ENCODE measurements around the gene PLAC8. TPM values are rescaled to one million over a fixed set of nuclear protein-coding genes. Genes with fewer than 3 reads are reported as not detected.
"Not testable (repeated sequence)": the region's sequence is repeated elsewhere in the genome, so short reads cannot be mapped to it uniquely, and the experiment has no call there.

The PLAC8 gene
- total RNA-seq, 1 donor from 2014 or later = 17.5 TPM

DNA sequence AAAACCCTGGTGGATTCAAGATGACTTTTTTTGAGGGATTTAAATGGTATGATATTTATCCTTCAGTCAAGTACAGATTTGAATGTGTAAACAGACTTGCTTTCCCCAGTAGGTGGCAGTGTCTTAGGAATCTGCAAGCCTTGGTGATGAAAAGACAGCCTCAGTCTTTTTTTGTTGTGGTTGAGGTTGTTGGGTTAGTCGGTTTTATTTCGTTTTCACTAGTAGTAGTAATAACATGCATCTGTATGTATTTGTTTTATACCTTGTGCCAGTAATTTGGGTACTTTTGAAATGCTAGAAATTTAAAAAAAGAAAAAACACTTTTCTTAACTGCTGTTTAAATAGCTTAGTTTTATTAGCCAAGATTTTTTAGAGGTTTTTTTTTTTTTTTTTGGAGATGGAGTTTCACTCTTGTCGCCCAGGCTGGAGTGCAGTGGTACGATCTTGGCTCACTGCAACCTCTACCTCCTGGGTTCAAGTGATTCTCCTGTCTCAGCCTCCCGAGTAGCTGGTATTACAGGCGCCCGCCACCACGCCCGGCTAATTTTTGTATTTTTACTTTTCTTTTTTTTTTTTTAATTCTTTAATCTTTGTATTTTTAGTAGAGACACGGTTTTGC, 40.3 kb downstream of the PLAC8 start:
- DNase-seq (ENCODE audit: low read depth) = peak; percentile 84

DNA sequence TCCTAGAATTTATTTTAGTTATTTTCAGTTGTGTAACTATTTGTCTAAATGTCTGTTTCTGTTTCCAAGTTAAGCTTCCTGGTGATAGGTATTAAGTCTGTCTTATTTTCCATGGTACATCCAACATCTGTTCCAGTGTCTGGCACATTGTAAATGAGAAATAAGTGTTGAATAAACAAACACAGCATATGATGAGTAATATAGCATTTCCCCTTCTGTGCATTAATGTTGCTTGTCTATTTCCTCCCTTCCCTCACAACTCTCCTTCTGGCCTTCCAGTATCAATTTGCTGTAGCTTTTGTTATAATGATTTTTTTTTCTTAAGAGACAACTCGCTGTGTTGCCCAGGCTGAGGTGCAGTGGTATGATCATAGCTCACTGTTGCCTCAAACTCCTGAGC, 43.4 kb downstream of the PLAC8 start:
- DNase-seq (ENCODE audit: low read depth) = no peak

DNA sequence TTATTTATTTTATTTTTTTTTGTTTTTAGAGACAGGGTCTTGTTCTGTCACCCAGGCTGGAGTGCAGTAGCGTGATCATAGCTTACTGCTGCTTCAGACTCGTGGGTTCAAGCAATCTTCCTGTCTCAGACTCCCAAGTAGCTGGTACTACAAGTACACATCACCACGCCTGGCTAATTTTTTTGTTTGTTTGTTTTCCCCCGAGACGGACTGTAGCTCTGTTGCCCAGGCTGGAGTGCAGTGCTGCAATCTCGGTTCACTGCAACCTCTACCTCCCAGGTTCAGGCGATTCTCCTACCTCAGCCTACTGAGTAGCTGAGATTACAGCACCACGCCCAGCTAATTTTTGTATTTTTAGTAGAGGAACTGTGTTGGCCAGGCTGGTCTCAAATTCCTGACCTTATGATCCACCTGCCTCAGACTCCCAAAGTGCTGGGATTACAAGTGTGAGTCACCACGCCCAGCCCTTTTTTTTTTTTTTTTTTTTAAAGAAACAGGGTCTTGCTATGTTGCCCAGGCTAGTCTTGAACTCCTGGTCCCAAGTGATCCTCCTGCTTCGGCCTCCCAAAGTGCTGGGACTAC, 47.4 kb downstream of the PLAC8 start:
- DNase-seq (ENCODE audit: low read depth) = no peak

DNA sequence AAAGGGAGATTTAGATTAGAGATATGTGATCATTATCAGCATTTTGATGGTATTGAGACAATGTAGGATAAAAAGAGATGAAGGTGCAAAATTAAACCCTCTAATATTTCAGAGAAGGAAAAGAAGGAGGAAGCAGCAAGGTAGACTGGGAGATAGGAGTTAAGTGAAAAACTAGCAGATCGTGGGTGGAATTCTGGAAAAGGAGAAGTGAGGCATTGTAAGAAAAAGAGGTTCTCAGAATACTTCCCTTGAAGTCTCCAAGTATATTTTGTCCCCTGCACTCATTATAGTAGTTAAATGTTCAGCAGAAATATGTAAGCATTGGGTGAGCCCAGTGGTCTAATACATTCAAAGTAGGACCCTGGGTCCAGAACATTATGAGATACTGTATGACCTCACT, 49.3 kb downstream of the PLAC8 start:
- no peak for DNase-seq (ENCODE audit: low read depth)

DNA sequence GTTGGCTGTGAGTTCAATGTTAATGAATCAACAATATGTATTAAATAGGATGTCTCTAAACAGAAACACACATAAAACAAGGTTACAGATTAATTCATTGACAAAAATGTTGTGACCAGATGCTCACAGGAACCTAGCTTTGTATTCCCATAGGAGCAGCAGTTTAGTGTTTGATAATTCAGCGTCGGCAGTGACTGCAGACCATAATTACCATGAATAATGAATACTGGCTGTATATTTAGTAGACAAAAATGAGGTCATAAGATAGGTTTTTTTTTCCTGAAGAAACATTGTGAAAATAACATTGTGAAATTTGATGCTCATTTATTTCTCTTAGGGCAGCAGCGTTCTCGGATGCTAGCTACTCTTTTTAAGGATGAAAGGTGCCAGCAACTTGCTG, 51.8 kb downstream of the PLAC8 start:
- DNase-seq (ENCODE audit: low read depth) = no peak

DNA sequence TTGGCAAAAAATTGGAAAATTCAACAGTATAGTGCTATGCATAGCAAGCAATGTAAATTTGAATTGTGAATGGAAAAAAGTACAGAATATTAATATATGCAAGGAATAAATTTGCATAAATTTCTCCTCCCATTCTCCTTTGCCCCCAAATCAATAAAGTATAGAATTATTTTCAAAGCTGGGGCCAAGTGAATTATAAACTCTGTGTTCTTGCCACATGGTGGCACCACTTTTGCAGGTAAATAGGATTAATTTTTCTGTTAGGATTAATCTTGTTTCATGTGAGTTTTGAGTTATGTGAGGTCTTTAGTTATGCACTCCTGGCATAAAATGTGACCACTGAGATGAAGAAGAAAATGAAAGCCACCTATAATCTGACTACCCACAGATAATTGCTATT, 59.6 kb downstream of the PLAC8 start:
- DNase-seq (ENCODE audit: low read depth) = no peak

DNA sequence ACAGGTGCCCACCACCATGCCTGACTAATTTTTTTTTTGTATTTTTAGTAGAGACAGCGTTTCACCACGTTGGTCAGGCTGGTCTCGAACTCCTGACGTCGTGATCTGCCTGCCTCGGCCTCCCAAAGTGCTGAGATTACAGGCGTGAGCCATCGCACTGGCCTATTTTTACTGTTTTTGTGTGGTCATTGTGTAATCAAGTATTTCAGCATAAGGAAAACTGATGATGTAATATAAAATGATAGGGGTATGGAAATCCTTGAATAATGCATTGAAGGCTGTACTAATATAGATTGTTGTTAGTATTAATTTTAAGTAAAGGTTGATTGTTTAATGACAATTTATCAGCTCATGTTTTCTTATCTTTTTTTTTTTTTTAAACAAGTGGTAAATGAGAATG, 65.7 kb downstream of the PLAC8 start:
- DNase-seq (ENCODE audit: low read depth) = not testable (repeated sequence)

DNA sequence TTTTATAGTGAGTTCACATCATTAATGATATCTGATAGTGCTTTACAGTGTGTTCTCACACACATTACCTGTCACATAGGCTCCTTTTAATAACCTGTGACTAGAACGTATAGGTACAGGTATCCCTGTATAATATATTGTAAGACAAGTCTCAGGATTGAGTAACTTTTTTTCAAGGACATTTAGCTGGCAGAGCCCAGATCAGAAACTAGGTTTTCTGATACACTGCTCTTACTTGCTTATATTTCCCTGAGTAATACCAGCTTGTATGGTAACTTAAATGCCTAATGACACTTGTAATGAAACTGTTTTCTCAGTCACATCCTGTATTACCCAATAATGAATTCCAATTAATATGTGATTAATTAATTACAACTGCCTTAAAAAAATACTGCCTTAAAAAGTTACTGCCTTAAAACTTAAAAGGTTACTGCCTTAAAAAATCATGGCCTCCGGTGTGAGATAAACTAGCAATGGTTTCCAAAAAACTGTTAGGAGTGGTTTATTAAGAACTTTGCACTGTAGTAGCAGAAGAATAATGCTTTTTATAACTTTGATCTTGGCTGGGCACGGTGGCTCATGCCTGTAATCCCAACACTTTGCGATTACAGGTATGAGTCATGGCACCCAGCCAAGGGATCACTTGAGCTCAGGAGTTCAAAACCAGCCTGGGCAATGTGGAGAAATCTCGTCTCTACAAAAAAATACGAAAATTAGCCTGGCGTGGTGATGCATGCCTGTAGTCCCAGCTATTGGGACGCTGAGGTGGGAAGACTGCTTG, 67.6 kb downstream of the PLAC8 start:
- DNase-seq (ENCODE audit: low read depth) = no peak

DNA sequence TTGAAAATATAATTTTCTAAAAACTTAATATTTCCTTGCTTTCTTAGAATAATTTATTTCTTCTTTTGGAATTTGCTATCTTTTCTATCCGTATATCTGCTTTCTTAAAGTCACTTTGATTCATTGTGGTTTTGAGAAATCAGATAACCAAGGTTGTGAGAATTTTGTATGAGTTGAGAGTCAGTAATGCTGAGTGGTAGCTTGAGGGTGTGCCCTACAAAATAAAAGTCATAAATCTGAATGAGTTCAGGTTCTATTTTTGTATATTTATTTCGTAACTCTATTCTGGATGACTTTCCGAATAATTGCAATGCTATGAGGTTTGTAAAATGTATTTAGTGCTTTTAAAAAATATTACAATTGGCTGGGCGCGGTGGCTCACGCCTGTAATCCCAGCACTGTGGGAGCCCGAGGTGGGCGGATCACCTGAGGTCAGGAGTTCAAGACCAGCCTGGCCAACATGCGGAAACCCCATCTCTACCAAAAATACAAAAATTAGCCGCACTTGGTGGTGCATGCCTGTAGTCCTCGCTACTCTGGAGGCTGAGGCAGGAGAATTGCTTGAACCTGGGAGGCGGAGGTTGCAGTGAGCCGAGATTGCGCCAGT, 70.6 kb downstream of the PLAC8 start:
- DNase-seq (ENCODE audit: low read depth) = peak; percentile 20

DNA sequence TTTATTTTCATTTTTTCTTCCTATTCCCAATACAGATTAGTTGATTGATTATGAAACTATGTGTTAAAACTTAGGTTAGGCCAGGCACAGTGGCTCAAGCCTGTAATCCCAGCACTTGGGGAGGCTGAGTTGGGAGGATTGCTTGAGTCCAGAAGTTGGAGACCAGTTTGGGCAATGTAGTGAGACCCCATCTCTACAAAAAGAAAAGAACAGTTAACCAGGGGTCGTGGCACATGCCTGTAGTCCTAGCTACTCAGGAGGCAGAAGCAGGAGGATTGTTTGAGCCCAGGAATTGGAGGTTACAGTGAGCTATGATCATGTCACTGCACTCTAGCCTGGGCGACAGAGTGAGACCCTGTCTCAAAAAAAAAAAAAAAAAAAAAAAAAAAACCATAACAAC, 71.4 kb downstream of the PLAC8 start:
- DNase-seq (ENCODE audit: low read depth) = not testable (repeated sequence)

DNA sequence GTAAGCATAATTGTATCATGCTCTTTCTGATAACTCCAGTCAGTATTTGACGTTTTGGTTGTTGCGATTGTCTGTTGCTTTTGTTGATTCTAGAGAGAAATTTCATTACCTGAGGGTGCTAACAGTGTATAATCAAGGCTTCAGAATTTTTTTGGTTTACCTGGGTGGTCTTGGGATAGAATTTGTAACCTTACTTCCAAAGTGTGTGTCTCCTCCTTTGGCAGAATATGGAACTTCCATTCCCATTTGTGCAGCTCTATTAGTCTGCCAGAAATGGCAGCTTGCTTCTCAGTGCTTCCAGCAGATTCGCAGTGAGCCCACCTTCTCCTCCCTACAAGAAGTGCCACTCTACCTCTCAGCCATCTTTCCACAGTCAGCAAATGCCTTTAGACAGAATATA, 74.3 kb downstream of the PLAC8 start:
- DNase-seq (ENCODE audit: low read depth) = no peak

Other genes starting within 250 kb of the PLAC8 start
- 271 and 370 TPM in 2 replicates for gene SEC31A, start 223.6 kb downstream of the PLAC8 start, total RNA-seq
- 6.4 and 8.6 TPM in 2 replicates for gene THAP9, start 214.0 kb downstream of the PLAC8 start, total RNA-seq
- gene LIN54, start 103.9 kb downstream of the PLAC8 start, total RNA-seq = 8.7 and 10.9 TPM in 2 replicates
- gene COPS4, start 79.5 kb downstream of the PLAC8 start, total RNA-seq = 84.7 and 94.5 TPM in 2 replicates
- gene COQ2, start 170.1 kb upstream of the PLAC8 start, total RNA-seq = 13.8 and 15.1 TPM in 2 replicates
- gene HPSE, start 220.1 kb upstream of the PLAC8 start, total RNA-seq = 0.21 and 0.26 TPM in 2 replicates

Data from myocyte (in vitro differentiated cells).